Measurements from ENCODE around the gene FGFR4.
"Not testable (repeated sequence)": the region's sequence is repeated elsewhere in the genome, so short reads cannot be mapped to it uniquely, and the experiment has no call there.

Gene FGFR4

DNA sequence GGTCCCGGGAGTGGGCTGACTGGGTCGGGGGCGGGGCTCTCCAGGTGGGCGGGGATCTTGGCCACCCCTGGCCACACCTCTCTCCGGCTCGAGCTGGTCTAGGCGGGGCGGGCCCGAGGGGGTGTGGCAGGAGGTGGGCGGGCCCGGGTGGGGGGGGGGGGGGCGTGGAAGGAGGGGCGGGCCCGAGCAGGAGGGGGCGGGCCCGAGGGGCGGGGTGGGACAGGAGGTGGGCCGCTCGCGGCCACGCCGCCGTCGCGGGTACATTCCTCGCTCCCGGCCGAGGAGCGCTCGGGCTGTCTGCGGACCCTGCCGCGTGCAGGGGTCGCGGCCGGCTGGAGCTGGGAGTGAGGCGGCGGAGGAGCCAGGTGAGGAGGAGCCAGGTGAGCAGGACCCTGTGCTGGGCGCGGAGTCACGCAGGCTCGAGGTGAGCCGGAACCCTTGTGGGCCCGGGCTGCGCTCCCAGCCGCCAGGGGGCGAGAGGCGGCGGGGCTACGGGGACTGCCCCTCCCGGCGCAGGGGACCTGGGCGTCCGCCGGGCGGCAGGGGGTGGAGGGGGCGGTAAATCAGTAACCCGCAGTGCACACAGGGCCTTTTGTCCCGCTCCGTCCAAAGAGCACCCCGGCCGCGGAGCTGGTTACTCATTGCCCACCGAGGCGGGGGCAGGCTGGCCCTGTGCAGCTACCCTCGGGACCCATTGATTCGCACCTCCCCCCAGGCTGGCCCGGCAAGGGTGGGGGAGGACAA, at the start of gene FGFR4:
Gene FGFR4 (plus strand): TSS at position 262 of the 744 bp plus-strand sequence. CDS start 2,688 bp downstream, outside the sequence.
- peak; percentile 34 to 43 for DNase-seq (ENCODE audit: low read depth in 1 of 2, low spot score in 1 of 2)

- no peak for DNase-seq (ENCODE audit: low read depth in 1 of 2, low spot score in 1 of 2)
Measured at GRCh38 chr5:177036921-177037320, 49.8 kb upstream of the FGFR4 start.

GRCh38 chr5:177040814-177041420, 45.8 kb upstream of the FGFR4 start:
- DNase-seq (ENCODE audit: low read depth in 1 of 2, low spot score in 1 of 2) = no peak

GRCh38 chr5:177041936-177042335, 44.8 kb upstream of the FGFR4 start:
- DNase-seq (ENCODE audit: low read depth in 1 of 2, low spot score in 1 of 2) = no peak

- DNase-seq (ENCODE audit: low read depth in 1 of 2, low spot score in 1 of 2) = no peak
Measured at GRCh38 chr5:177043114-177043513, 43.6 kb upstream of the FGFR4 start.

DNA sequence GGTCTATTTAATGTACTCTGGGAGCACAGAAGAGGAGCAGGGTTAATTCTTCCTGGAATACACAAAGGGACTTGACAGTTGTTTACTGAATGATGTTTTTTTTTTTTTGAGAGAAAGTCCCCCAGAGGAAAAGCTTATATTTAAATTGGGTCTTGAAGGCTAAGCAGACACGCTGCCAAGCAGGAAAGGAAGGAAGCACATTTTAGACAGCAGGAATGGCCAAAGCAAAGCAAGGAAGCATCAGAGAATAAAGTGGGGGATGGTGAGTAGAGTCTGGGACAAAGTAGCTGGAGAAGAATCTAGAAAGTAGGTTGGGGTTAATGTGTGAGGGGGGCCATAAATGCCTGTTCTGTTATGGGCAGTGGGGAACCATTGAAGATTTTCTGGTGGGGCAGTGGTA, 42.8 kb upstream of the FGFR4 start:
- no peak for DNase-seq (ENCODE audit: low read depth in 1 of 2, low spot score in 1 of 2)

DNA sequence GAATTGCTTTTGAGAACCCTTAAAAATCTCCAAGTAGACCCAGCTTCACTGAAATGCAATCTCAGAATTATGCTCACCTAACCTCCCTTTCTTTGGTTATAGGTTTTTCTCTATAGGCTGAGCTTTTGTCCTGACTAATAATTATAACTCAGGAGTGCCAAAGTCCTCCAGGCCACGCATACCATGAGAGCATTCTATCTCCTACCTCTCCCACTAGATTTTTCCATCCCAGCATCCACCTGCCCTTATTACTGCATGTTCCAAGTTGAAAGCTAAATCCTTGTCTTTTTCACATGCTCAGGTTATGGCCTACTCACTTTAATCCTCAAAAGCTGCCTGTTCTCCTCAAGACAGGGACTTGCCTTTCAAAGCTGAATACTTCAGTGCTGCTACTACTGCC, 42.1 kb upstream of the FGFR4 start:
- no peak for DNase-seq (ENCODE audit: low read depth in 1 of 2, low spot score in 1 of 2)

- no peak for DNase-seq (ENCODE audit: low read depth in 1 of 2, low spot score in 1 of 2)
Measured at GRCh38 chr5:177045631-177046030, 41.1 kb upstream of the FGFR4 start.

DNA sequence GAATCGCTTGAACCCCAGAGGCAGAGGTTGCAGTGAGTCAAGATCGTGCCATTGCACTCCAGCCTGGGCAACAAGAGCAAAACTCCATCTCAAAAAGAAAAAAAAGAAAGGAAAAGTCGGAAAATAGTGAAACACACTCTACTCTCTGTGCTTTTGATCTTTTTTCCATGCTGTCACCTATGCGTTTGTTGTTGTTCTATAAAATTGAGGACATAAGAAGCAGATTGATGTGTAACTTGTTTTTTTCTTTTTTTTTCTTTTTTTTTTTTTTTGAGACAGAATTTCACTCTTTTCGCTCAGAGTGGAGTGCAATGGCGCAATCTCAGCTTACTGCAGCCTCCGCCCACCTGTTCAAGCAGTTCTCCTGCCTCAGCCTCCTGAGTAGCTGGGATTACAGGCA, 38.2 kb upstream of the FGFR4 start:
- DNase-seq (ENCODE audit: low read depth in 1 of 2, low spot score in 1 of 2) = not testable (repeated sequence)

- no peak for DNase-seq (ENCODE audit: low read depth in 1 of 2, low spot score in 1 of 2)
Measured at GRCh38 chr5:177049285-177049684, 37.4 kb upstream of the FGFR4 start.

DNA sequence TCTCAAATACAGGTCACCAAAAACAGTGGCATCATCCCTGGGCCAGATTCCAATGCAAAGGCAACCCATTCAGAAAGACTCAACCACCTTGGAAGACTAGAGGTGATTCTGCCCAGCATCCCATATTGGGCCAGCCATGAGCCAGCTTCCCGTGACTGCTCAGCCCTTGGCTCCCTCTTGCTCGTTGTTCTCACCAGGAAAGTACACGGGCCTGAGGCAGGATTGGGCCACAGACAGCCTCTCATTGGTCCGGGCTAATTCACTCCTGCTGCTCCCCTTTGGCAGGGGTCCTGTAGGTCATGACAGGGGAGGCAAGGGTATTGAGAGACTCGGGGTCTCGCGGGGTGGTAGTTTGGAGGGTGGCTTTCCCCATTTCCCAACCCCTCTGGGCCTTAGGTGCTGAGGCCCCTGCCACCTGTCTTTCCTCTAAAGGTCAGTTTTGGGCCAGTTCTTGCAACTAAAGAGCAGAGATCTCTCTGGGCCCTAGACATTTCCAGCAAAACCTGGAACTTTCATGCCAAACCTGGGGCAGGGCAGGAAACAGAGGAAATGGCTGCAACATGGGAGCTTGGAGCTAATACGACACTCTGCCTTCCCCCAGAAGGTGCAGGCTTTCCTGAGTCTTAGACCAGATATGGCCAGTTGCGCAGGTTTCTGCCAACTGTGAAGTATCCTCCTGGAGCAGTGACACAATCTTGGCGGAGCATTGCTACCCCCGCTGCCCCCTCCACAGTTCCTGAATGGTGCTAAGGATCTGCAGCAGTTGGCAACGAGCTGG, 22.0 kb upstream of the FGFR4 start:
- no peak for DNase-seq (ENCODE audit: low read depth in 1 of 2, low spot score in 1 of 2)

GRCh38 chr5:177065491-177065890, 21.2 kb upstream of the FGFR4 start:
- no peak for DNase-seq (ENCODE audit: low read depth in 1 of 2, low spot score in 1 of 2)

GRCh38 chr5:177066224-177066623, 20.5 kb upstream of the FGFR4 start:
- no peak for DNase-seq (ENCODE audit: low read depth in 1 of 2, low spot score in 1 of 2)

- DNase-seq (ENCODE audit: low read depth in 1 of 2, low spot score in 1 of 2) = no peak
Measured at GRCh38 chr5:177067503-177067902, 19.2 kb upstream of the FGFR4 start.

DNA sequence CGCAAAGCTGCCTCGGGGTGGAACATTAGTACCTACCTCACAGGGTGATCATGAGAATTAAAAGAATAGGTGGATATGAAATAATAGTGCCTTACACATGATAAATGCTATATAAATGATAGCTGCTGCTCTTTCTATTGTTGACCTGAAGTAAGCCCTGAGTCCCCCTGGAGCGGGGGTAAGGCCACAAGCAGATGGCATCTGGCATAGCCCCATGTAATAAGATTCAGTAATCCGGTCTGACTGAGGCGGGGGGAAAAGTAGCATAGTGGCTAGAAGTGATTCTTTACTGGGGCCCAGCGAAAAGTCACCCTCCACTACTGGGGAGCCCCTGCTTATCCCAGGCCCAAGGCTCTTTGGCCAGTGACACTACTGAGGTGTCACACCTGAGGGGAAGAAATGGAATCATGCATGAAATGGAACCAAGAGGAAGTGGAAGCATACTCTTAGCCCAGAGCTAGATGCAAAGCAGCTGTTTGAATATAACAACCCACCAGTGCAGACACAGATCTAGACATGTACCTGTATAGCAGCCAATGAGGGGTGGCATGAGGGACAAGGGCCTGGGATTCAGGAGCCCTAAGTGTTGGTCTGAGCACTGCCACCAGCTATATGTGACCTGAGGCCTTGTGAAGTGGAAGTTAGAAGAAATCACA, 16.1 kb upstream of the FGFR4 start:
- no peak for DNase-seq (ENCODE audit: low read depth in 1 of 2, low spot score in 1 of 2)

GRCh38 chr5:177071666-177072385, 14.9 kb upstream of the FGFR4 start:
- peak in 1 of 2 donors; percentile 25 for DNase-seq (ENCODE audit: low read depth in 1 of 2, low spot score in 1 of 2)

DNA sequence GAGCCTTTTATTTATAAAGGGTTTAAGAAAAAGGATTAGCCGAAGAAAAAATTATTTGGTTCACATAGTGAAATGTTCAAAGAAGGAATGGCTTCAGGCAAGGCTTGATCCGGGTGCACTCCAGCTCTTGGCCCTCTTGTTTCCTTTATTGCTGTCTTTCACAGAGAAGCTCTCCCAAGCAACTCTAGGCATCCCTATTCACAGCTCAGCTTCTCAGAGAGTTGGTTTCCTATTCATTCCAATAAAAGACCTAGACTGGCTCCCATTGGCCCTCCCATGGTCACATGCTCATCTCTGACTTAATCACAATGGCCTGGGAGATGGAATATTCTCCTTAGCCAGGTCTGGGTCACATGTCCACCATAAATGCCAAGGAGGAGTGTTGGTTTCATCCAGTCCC, 9.4 kb upstream of the FGFR4 start:
- DNase-seq (ENCODE audit: low read depth in 1 of 2, low spot score in 1 of 2) = no peak

DNA sequence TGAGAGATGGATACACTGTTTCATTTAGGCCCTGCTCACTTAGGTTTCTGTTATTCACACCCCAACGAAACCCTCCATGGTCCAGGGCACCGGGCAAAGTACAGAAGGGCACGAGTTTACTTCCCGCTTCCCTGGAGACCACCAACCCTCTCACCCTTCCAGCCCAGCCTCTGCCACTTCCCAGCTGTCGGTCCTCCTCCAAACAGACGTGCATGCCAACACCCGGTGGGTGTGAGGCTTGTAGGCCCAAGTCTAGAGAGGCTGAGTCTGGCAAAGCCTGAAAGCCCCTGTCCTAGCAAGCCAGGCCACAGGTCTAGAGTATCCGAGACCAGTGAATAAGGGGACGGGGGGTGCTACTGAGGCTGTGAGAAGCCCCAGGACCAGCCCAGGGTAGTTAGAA, 7.1 kb upstream of the FGFR4 start:
- no peak for DNase-seq (ENCODE audit: low read depth in 1 of 2, low spot score in 1 of 2)

DNA sequence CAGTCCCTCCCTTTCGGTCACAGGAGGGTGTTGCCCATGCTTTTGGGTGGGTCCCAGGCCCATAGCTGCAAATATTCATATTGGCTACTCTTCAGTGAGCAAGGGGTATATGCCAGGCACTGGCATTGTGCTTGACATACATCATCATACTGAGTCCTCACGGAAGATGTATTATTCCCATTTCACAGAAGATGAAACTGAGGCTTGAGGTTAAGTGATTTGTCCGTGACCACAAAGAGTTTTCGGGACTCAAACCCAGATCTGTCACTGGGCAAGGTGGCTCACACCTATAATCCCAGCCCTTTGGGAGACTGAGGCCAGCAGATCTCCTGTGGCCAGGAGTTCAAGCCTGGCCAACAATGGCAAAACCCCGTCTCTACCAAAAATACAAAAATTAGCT, 6.5 kb upstream of the FGFR4 start:
- DNase-seq (ENCODE audit: low read depth in 1 of 2, low spot score in 1 of 2) = no peak

GRCh38 chr5:177081859-177082258, 4.9 kb upstream of the FGFR4 start:
- DNase-seq (ENCODE audit: low read depth in 1 of 2, low spot score in 1 of 2) = no peak

DNA sequence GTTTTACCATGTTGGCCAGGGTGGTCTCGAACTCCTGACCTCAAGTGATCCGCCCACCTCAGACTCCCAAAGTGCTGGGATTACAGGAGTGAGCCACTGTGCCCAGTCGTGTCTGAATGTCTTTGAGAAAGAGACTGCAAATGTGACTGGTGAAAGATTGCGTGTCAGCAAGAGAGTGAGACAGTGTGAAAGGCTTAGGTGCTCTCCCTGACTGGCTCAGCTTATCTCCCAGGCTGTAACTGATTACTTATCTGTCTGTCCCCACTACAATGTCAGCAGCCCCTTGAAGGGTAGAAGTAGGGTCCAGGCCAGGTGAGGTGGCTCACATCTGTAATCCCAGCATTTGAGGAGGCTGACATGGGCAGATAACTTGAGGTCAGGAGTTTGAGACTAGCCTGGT, 3.4 kb upstream of the FGFR4 start:
- no peak for DNase-seq (ENCODE audit: low read depth in 1 of 2, low spot score in 1 of 2)
